GM12878 (cell line): Measurements from ENCODE around the gene EPX. TPM values are rescaled to one million over a fixed set of nuclear protein-coding genes. Genes with fewer than 3 reads are reported as not detected.

Experiments
- ATAC-seq: fragments of 200-7000 bp; cut with Tn5 transposase; 3 replicates; pipeline ENCODE4 v1.9.1; 2020; ENCODE audit warnings: mild to moderate bottlenecking, moderate library complexity
- BruUV-seq: library from RNA; stranded (reverse); fragments of 400-500 nt; replicated peaks from 2 replicates; lab custom pipeline; 2021; lab: Mats Ljungman, UMichigan
- CTCF ChIA-PET: fragments of 300-600 bp; sonication (Branson Sonifier 250); formaldehyde crosslinking; extraction: SDS; loops from one replicate; lab custom pipeline; 2021; ENCODE audit warnings: inconsistent platforms; lab: Yijun Ruan, JAX
- POLR2A ChIA-PET: fragments of 350-600 bp; formaldehyde crosslinking; extraction: SDS; loops from one replicate; lab custom pipeline; 2021; ENCODE audit warnings: inconsistent platforms; lab: Charles Lee
- RAD21 ChIA-PET: fragments of 300-600 bp; sonication (Branson Sonifier 250); formaldehyde crosslinking; loops from one replicate; lab custom pipeline; 2023; ENCODE audit warnings: antibody characterized with exemption; ENCODE audit not compliant: unreplicated experiment; lab: Charles Lee
- SMC1A ChIA-PET: fragments of 300-600 bp; sonication (Branson Sonifier 250); formaldehyde crosslinking; loops from one replicate; lab custom pipeline; 2023; ENCODE audit not compliant: unreplicated experiment, uncharacterized antibody; lab: Charles Lee
- DNase-seq: peaks from one replicate; pipeline ENCODE4 v3.0.0-alpha.2; 2011; ENCODE audit warnings: low read depth, low spot score
- FAIRE-seq: peaks from 3 replicates; lab custom pipeline; 2011; peaks lifted over from hg19 to GRCh38; lab: Jason Lieb, UNC
- H2AFZ ChIP-seq: 2 replicates; pipeline ENCODE4 v1.6.0; 2011; ENCODE audit warnings: low read depth, low read length, control low read depth; ENCODE audit not compliant: control insufficient read depth
- H3K27ac ChIP-seq: 2 replicates; pipeline ENCODE4 v1.5.1; 2011; ENCODE audit warnings: control low read depth; ENCODE audit not compliant: control insufficient read depth, insufficient read depth
- H3K27me3 ChIP-seq, 2 experiments: replicated peaks in 1 of 2; 2 replicates each; pipeline versions ENCODE4 v1.6.0 to v1.6.1; 2011; ENCODE audit warnings: low read length in 1 of 2; ENCODE audit not compliant: control insufficient read depth in 2 of 2, insufficient read depth in 2 of 2
- H3K36me3 ChIP-seq, 2 experiments: 2 replicates each; pipeline ENCODE4 v1.5.1; 2011; ENCODE audit warnings: low read length in 1 of 2; ENCODE audit not compliant: control insufficient read depth in 2 of 2, insufficient read depth in 2 of 2
- H3K4me1 ChIP-seq: 2 replicates; pipeline ENCODE4 v1.6.1; 2011; ENCODE audit warnings: mild to moderate bottlenecking, low read length, moderate library complexity, mixed read lengths; ENCODE audit not compliant: control insufficient read depth, insufficient read depth
- H3K4me2 ChIP-seq: 2 replicates; pipeline ENCODE4 v1.6.0; 2011; ENCODE audit warnings: control low read depth; ENCODE audit not compliant: control insufficient read depth, insufficient read depth
- H3K4me3 ChIP-seq: fragments of 200-600 bp; sonication (generic); 2 replicates; pipeline ENCODE4 v1.5.1; 2016
- H3K79me2 ChIP-seq: 2 replicates; pipeline ENCODE4 v1.6.0; 2011; ENCODE audit warnings: low read length; ENCODE audit not compliant: control insufficient read depth, insufficient read depth
- H3K9ac ChIP-seq: 2 replicates; pipeline ENCODE4 v1.8.0; 2011; ENCODE audit warnings: low read length, control low read depth, mixed read lengths; ENCODE audit not compliant: control insufficient read depth, insufficient read depth
- H3K9me3 ChIP-seq: replicated peaks from 3 replicates; pipeline ENCODE4 v1.5.1; 2011; ENCODE audit warnings: mild to moderate bottlenecking, low read length; ENCODE audit not compliant: control insufficient read depth, insufficient read depth
- H4K20me1 ChIP-seq: 2 replicates; pipeline ENCODE4 v1.6.0; 2011; ENCODE audit not compliant: control insufficient read depth, insufficient read depth
- CBFB ChIP-seq: IDR thresholded peaks from 2 replicates; pipeline ENCODE4 v1.6.1; 2016; ENCODE audit warnings: antibody characterized with exemption, low read depth
- ETV6 ChIP-seq, 2 experiments: fragments of 450-650 bp in 1 of 2; IDR thresholded peaks in 1 of 2; conservative IDR thresholded peaks in 1 of 2; 2 replicates each; pipeline ENCODE4 v1.6.1; 2014; ENCODE audit warnings: antibody characterized with exemption in 1 of 2, borderline replicate concordance in 1 of 2, low read depth in 1 of 2, mild to moderate bottlenecking in 1 of 2, moderate library complexity in 1 of 2
- IKZF1 ChIP-seq: fragments of 450-650 bp; conservative IDR thresholded peaks from 2 replicates; pipeline ENCODE4 v1.6.1; 2017; ENCODE audit warnings: antibody characterized with exemption, mild to moderate bottlenecking
- ZNF622 ChIP-seq: fragments of 450-650 bp; IDR thresholded peaks from 2 replicates; pipeline ENCODE4 v1.6.1; 2017; ENCODE audit warnings: mild to moderate bottlenecking, inconsistent platforms
- WGBS: methylation state at CpG from one replicate; pipeline ENCODE4 v1.1.6; 2016; ENCODE audit warnings: low lambda C conversion rate; ENCODE audit not compliant: insufficient replicate concordance, insufficient coverage; ENCODE audit errors: missing lambda C conversion rate; 5-methylcytosine and 5-hydroxymethylcytosine counted together
- in situ Hi-C: fragments of 300-500 bp; cut with MboI; formaldehyde crosslinking; loops from 9 replicates; pipeline ENCODE4 v1.14.3; 2018; ENCODE audit warnings: mixed read lengths
- intact Hi-C: fragments of 100-400 bp; cut with micrococcal nuclease; formaldehyde crosslinking; loops from one replicate; pipeline ENCODE4 v1.14.2; 2022; ENCODE audit not compliant: unreplicated experiment
- polyA plus RNA-seq, 11 experiments: library from polyadenylated mRNA; depleted of rRNA in 4 of 11; unstranded in 6 of 11; stranded (reverse) in 5 of 11; fragments of >200 nt; fragmentation: Nextera tagmentation in 4 of 11; fragmentation: Illumina TruSeq in 1 of 11; extraction: Ambion mirVana in 4 of 11; extraction: Trizol in 1 of 11; gene quantifications; 1 replicate in 1 of 11; 2 replicates in 10 of 11; pipeline versions ENCODE4 v1.2.1 to v1.2.3, GENCODE V29; 2011 to 2016; ENCODE audit warnings: inconsistent platforms in 2 of 11, missing spikeins in 2 of 11, low read depth in 1 of 11
- total RNA-seq, 4 experiments: library from RNA; depleted of rRNA in 3 of 4; stranded (reverse); fragments of >200 nt in 3 of 4; fragmentation: Illumina TruSeq in 1 of 4; extraction: Trizol in 1 of 4; gene quantifications; 2 replicates each; pipeline versions ENCODE4 v1.2.1 to v1.2.3, GENCODE V29; 2013 to 2021

The EPX gene
- total and polyA plus RNA-seq, 10 of the 15 experiments (the other 5 are each of a cell fraction or from before 2014, with no cell fraction given) = 0.03 TPM; not detected in 9

GRCh38 chr17:58246104-58246740, 53.7 kb downstream of the EPX start (continued):
- TF ChIP-seq ETV6 (conservative IDR thresholded peaks at IDR 0.05 in 1 of 2, IDR thresholded peaks at IDR 0.05 in 1 of 2; ENCODE audit: borderline replicate concordance in 1 of 2, low read depth in 1 of 2) = no peak

GRCh38 chr17:58246781-58247180, 54.3 kb downstream of the EPX start:
- H3K27me3 ChIP-seq = no peaks in the 10 kb centered on the region; a peak in 1 of 4 replicates
- H4K20me1 ChIP-seq = no peaks in the 10 kb centered on the region
- intact Hi-C loops = no loop called here
- no TSS peak for BruUV-seq
- in situ Hi-C loops = no loop called here
- H2AFZ ChIP-seq = no peak overlapping the region
- no peak overlapping the region for H3K27ac ChIP-seq
- no peaks in the 10 kb centered on the region for H3K79me2 ChIP-seq
- ATAC-seq (no peak), FAIRE-seq (no peak), DNase-seq (no peak)
- CTCF ChIA-PET = interaction anchor here (0.7 to 6.2 kb wide), 7 partner anchors 9 to 205 kb away, joined by 3 to 78 read pairs (median 14); partner anchors contain the start of gene LPO
- no peaks in the 10 kb centered on the region for H3K9me3 ChIP-seq
- no peak overlapping the region for H3K9ac ChIP-seq
- SMC1A ChIA-PET = interaction anchor here (0.6 to 4.0 kb wide), 4 partner anchors 10 to 47 kb away, joined by 3 to 23 read pairs (median 9); no protein-coding TSS in a partner anchor
- 40% methylated on average over 1 of the region's 1 CpG for WGBS
- TF ChIP-seq CBFB (no peak), ZNF622 (no peak), IKZF1 (no peak)
- TF ChIP-seq, all 136 proteins: peak for 0
- ChIA-PET RAD21 (interaction anchor here (1.4 to 1.9 kb wide), 3 partner anchors 10 to 70 kb away, joined by 3 to 5 read pairs (median 4); no protein-coding TSS in a partner anchor), POLR2A (no interaction called here)
- Histone ChIP-seq H3K4me2 (no peak overlapping the region), H3K36me3 (no peaks in the 10 kb centered on the region), H3K4me3 (no peak overlapping the region), H3K4me1 (peaks cover 6% of the 10 kb centered on the region)
